ENCODE measurements around the gene DRC3.
"Not testable (repeated sequence)": the region's sequence is repeated elsewhere in the genome, so short reads cannot be mapped to it uniquely, and the experiment has no call there.

The DRC3 gene

GRCh38 chr17:17950347-17950746, 22.3 kb upstream of the DRC3 start:
- Histone ChIP-seq H3K9ac (ENCODE audit: low read length) (no peak overlapping the region), H4K8ac (ENCODE audit: low read depth, low read length) (no peak overlapping the region), H3K4me3 (ENCODE audit: low read length) (no peak overlapping the region), H3K36me3 (ENCODE audit: control insufficient read depth, insufficient read depth, low read length) (no peaks in the 10 kb centered on the region), H3K23ac (ENCODE audit: low read length) (no peak overlapping the region), H3K27ac (ENCODE audit: low read depth, low read length) (no peak overlapping the region), H2BK5ac (ENCODE audit: low read length) (no peak overlapping the region), H2BK15ac (replicated peaks; ENCODE audit: low read depth) (no peak overlapping the region), H2AK5ac (ENCODE audit: low read length) (no peak overlapping the region), H2BK120ac (ENCODE audit: low read depth, low read length) (no peak overlapping the region), H3K27me3 (ENCODE audit: insufficient read depth, low read length, poor library complexity) (no peaks in the 10 kb centered on the region), H3K79me2 (ENCODE audit: control insufficient read depth, insufficient read depth, low read length) (no peaks in the 10 kb centered on the region), H3K4me2 (ENCODE audit: low read length) (no peak overlapping the region), H3K4ac (ENCODE audit: low read depth, low read length) (no peak overlapping the region), H3K79me1 (ENCODE audit: low read length) (no peaks in the 10 kb centered on the region), H3K56ac (ENCODE audit: low read length) (no peak overlapping the region), H3K18ac (ENCODE audit: low read length) (no peak overlapping the region), H3K4me1 (ENCODE audit: control insufficient read depth, low read depth, low read length) (no peaks in the 10 kb centered on the region), H4K5ac (ENCODE audit: low read length) (no peak overlapping the region)
- DNase-seq, result no peak
- WGBS (ENCODE audit: extremely low coverage, insufficient coverage, low lambda C conversion rate), result no CpG with 5 or more reads among the region's 7 CpGs

GRCh38 chr17:17950806-17951205, 21.9 kb upstream of the DRC3 start:
- no peak overlapping the region for H3K56ac ChIP-seq (ENCODE audit: low read length)
- peak overlapping the region; percentile 76 for H3K18ac ChIP-seq (ENCODE audit: low read length)
- H3K9ac ChIP-seq (ENCODE audit: low read length), result no peak overlapping the region
- no peak overlapping the region for H3K4me3 ChIP-seq (ENCODE audit: low read length)
- H3K4ac ChIP-seq (ENCODE audit: low read depth, low read length), result no peak overlapping the region
- no peak overlapping the region for H3K4me2 ChIP-seq (ENCODE audit: low read length)
- no peaks in the 10 kb centered on the region for H3K79me1 ChIP-seq (ENCODE audit: low read length)
- H3K4me1 ChIP-seq (ENCODE audit: control insufficient read depth, low read depth, low read length), result no peaks in the 10 kb centered on the region
- no peak overlapping the region for H4K8ac ChIP-seq (ENCODE audit: low read depth, low read length)
- no CpG with 5 or more reads among the region's 1 CpG for WGBS (ENCODE audit: extremely low coverage, insufficient coverage, low lambda C conversion rate)
- DNase-seq, result peak; percentile 59
- H2AK5ac ChIP-seq (ENCODE audit: low read length), result no peak overlapping the region
- no peak overlapping the region for H3K23ac ChIP-seq (ENCODE audit: low read length)
- H2BK15ac ChIP-seq (replicated peaks; ENCODE audit: low read depth), result no peak overlapping the region
- H3K27ac ChIP-seq (ENCODE audit: low read depth, low read length), result no peak overlapping the region
- H4K5ac ChIP-seq (ENCODE audit: low read length), result no peak overlapping the region
- no peaks in the 10 kb centered on the region for H3K79me2 ChIP-seq (ENCODE audit: control insufficient read depth, insufficient read depth, low read length)
- no peaks in the 10 kb centered on the region for H3K36me3 ChIP-seq (ENCODE audit: control insufficient read depth, insufficient read depth, low read length)
- H2BK120ac ChIP-seq (ENCODE audit: low read depth, low read length), result no peak overlapping the region
- no peaks in the 10 kb centered on the region for H3K27me3 ChIP-seq (ENCODE audit: insufficient read depth, low read length, poor library complexity)
- no peak overlapping the region for H2BK5ac ChIP-seq (ENCODE audit: low read length)

GRCh38 chr17:17951524-17951923, 21.1 kb upstream of the DRC3 start:
- no peak overlapping the region for H3K4me3 ChIP-seq (ENCODE audit: low read length)
- H3K4ac ChIP-seq (ENCODE audit: low read depth, low read length), result no peak overlapping the region
- H3K18ac ChIP-seq (ENCODE audit: low read length), result no peak overlapping the region
- no peak overlapping the region for H2AK5ac ChIP-seq (ENCODE audit: low read length)
- H3K56ac ChIP-seq (ENCODE audit: low read length), result no peak overlapping the region
- no peak overlapping the region for H2BK15ac ChIP-seq (replicated peaks; ENCODE audit: low read depth)
- H3K23ac ChIP-seq (ENCODE audit: low read length), result no peak overlapping the region
- H3K4me1 ChIP-seq (ENCODE audit: control insufficient read depth, low read depth, low read length), result no peaks in the 10 kb centered on the region
- H3K9ac ChIP-seq (ENCODE audit: low read length), result no peak overlapping the region
- H3K27ac ChIP-seq (ENCODE audit: low read depth, low read length), result no peak overlapping the region
- WGBS (ENCODE audit: extremely low coverage, insufficient coverage, low lambda C conversion rate), result no CpG with 5 or more reads among the region's 5 CpGs
- H3K79me2 ChIP-seq (ENCODE audit: control insufficient read depth, insufficient read depth, low read length), result no peaks in the 10 kb centered on the region
- no peaks in the 10 kb centered on the region for H3K27me3 ChIP-seq (ENCODE audit: insufficient read depth, low read length, poor library complexity)
- H2BK120ac ChIP-seq (ENCODE audit: low read depth, low read length), result no peak overlapping the region
- H2BK5ac ChIP-seq (ENCODE audit: low read length), result no peak overlapping the region
- H4K5ac ChIP-seq (ENCODE audit: low read length), result no peak overlapping the region
- no peaks in the 10 kb centered on the region for H3K36me3 ChIP-seq (ENCODE audit: control insufficient read depth, insufficient read depth, low read length)
- no peak for DNase-seq
- no peak overlapping the region for H3K4me2 ChIP-seq (ENCODE audit: low read length)
- no peak overlapping the region for H4K8ac ChIP-seq (ENCODE audit: low read depth, low read length)
- no peaks in the 10 kb centered on the region for H3K79me1 ChIP-seq (ENCODE audit: low read length)

- Histone ChIP-seq H3K4me1 (ENCODE audit: control insufficient read depth, low read depth, low read length) (no peaks in the 10 kb centered on the region), H3K4me3 (ENCODE audit: low read length) (no peak overlapping the region), H3K18ac (ENCODE audit: low read length) (no peak overlapping the region), H3K36me3 (ENCODE audit: control insufficient read depth, insufficient read depth, low read length) (no peaks in the 10 kb centered on the region), H4K5ac (ENCODE audit: low read length) (no peak overlapping the region), H2BK15ac (replicated peaks; ENCODE audit: low read depth) (no peak overlapping the region), H4K8ac (ENCODE audit: low read depth, low read length) (no peak overlapping the region), H3K23ac (ENCODE audit: low read length) (no peak overlapping the region), H3K27me3 (ENCODE audit: insufficient read depth, low read length, poor library complexity) (no peaks in the 10 kb centered on the region), H3K79me1 (ENCODE audit: low read length) (no peaks in the 10 kb centered on the region), H3K4ac (ENCODE audit: low read depth, low read length) (no peak overlapping the region), H3K4me2 (ENCODE audit: low read length) (no peak overlapping the region), H2BK5ac (ENCODE audit: low read length) (no peak overlapping the region), H2BK120ac (ENCODE audit: low read depth, low read length) (no peak overlapping the region), H3K79me2 (ENCODE audit: control insufficient read depth, insufficient read depth, low read length) (no peaks in the 10 kb centered on the region), H2AK5ac (ENCODE audit: low read length) (no peak overlapping the region), H3K9ac (ENCODE audit: low read length) (no peak overlapping the region), H3K27ac (ENCODE audit: low read depth, low read length) (no peak overlapping the region), H3K56ac (ENCODE audit: low read length) (no peak overlapping the region)
- WGBS (ENCODE audit: extremely low coverage, insufficient coverage, low lambda C conversion rate), result no CpG with 5 or more reads among the region's 3 CpGs
- DNase-seq, result peak; percentile 49
Measured at GRCh38 chr17:17952691-17953090, 20.0 kb upstream of the DRC3 start.

GRCh38 chr17:17954079-17954478, 18.6 kb upstream of the DRC3 start:
- Histone ChIP-seq H3K9ac (ENCODE audit: low read length) (no peak overlapping the region), H2BK120ac (ENCODE audit: low read depth, low read length) (no peak overlapping the region), H3K56ac (ENCODE audit: low read length) (no peak overlapping the region), H2AK5ac (ENCODE audit: low read length) (no peak overlapping the region), H2BK15ac (replicated peaks; ENCODE audit: low read depth) (no peak overlapping the region), H3K4me3 (ENCODE audit: low read length) (no peak overlapping the region), H4K8ac (ENCODE audit: low read depth, low read length) (no peak overlapping the region), H2BK5ac (ENCODE audit: low read length) (no peak overlapping the region), H3K23ac (ENCODE audit: low read length) (no peak overlapping the region), H3K4me1 (ENCODE audit: control insufficient read depth, low read depth, low read length) (peaks cover 11% of the 10 kb centered on the region), H3K27ac (ENCODE audit: low read depth, low read length) (no peak overlapping the region), H3K4ac (ENCODE audit: low read depth, low read length) (no peak overlapping the region), H4K5ac (ENCODE audit: low read length) (no peak overlapping the region), H3K18ac (ENCODE audit: low read length) (no peak overlapping the region), H3K27me3 (ENCODE audit: insufficient read depth, low read length, poor library complexity) (no peaks in the 10 kb centered on the region), H3K79me1 (ENCODE audit: low read length) (peaks cover 1% of the 10 kb centered on the region), H3K4me2 (ENCODE audit: low read length) (no peak overlapping the region), H3K36me3 (ENCODE audit: control insufficient read depth, insufficient read depth, low read length) (no peaks in the 10 kb centered on the region), H3K79me2 (ENCODE audit: control insufficient read depth, insufficient read depth, low read length) (no peaks in the 10 kb centered on the region)
- WGBS (ENCODE audit: extremely low coverage, insufficient coverage, low lambda C conversion rate), result no CpG with 5 or more reads among the region's 3 CpGs
- DNase-seq, result no peak

GRCh38 chr17:17955790-17956341, 16.8 kb upstream of the DRC3 start:
- not testable (repeated sequence) for DNase-seq; H2BK15ac ChIP-seq (replicated peaks; ENCODE audit: low read depth); H3K4me2 ChIP-seq (ENCODE audit: low read length); H2AK5ac ChIP-seq (ENCODE audit: low read length); H3K79me2 ChIP-seq (ENCODE audit: control insufficient read depth, insufficient read depth, low read length); H3K79me1 ChIP-seq (ENCODE audit: low read length); H3K23ac ChIP-seq (ENCODE audit: low read length); H3K4me3 ChIP-seq (ENCODE audit: low read length); H3K56ac ChIP-seq (ENCODE audit: low read length); H3K27ac ChIP-seq (ENCODE audit: low read depth, low read length); H3K27me3 ChIP-seq (ENCODE audit: insufficient read depth, low read length, poor library complexity); H3K4ac ChIP-seq (ENCODE audit: low read depth, low read length); H4K5ac ChIP-seq (ENCODE audit: low read length); H2BK120ac ChIP-seq (ENCODE audit: low read depth, low read length); H2BK5ac ChIP-seq (ENCODE audit: low read length); H4K8ac ChIP-seq (ENCODE audit: low read depth, low read length); H3K36me3 ChIP-seq (ENCODE audit: control insufficient read depth, insufficient read depth, low read length); H3K9ac ChIP-seq (ENCODE audit: low read length); H3K18ac ChIP-seq (ENCODE audit: low read length)
- H3K4me1 ChIP-seq (ENCODE audit: control insufficient read depth, low read depth, low read length), result peaks cover 11% of the 10 kb centered on the region
- no CpG with 5 or more reads among the region's 12 CpGs for WGBS (ENCODE audit: extremely low coverage, insufficient coverage, low lambda C conversion rate)

All from mesendoderm (in vitro differentiated cells).